ENCODE data around the gene CELF4.

- TF ChIP-seq CTCF (IDR thresholded peaks at IDR 0.05) (no peak), POLR2A (IDR thresholded peaks at IDR 0.05) (no peak)
Measured at GRCh38 chr18:37412333-37412732, 153.3 kb downstream of the CELF4 start.
